GM18907 (cell line): ENCODE data around the gene CARD14.
"Not testable (repeated sequence)": the region's sequence is repeated elsewhere in the genome, so short reads cannot be mapped to it uniquely, and the experiment has no call there.

ENCODE experiments used
- ATAC-seq: cut with Tn5 transposase; IDR thresholded peaks from one replicate; pipeline ENCODE4 v1.9.1; 2021; ENCODE audit warnings: mild to moderate bottlenecking, moderate library complexity; ENCODE audit not compliant: unreplicated experiment

The CARD14 gene

DNA sequence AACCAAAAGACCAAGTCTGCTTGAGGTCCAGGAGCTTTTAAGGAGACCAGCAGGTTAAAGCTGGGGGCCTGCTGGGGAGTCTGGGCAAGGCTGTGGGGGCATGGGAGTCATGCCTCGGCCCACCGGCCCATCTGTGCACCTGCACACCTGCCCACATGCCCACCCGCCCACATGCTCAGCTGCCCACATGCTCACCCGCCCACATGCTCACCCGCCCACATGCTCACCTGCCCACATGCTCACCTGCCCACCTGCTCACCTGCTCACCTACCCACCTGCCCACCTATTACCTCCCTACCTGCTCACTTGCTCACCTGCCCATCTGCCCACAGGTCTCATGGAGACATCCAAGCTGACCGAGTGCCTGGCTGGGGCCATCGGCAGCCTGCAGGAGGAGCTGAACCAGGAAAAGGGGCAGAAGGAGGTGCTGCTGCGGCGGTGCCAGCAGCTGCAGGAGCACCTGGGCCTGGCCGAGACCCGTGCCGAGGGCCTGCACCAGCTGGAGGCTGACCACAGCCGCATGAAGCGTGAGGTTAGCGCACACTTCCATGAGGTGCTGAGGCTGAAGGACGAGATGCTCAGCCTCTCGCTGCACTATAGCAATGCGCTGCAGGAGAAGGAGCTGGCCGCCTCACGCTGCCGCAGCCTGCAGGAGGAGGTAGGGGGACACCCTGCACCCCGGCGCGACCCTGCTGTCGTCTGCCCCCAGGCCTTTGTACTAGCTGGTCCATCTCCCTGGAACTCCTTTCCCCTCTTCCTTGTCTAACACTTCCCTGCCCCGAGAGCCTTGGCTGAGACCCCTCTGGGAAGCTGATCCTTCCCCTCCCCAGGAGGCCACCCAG lies 14.0 kb downstream of the CARD14 start:
- no peak for ATAC-seq

GRCh38 chr17:80184423-80184714 lies 14.5 kb downstream of the CARD14 start:
- no peak for ATAC-seq

DNA sequence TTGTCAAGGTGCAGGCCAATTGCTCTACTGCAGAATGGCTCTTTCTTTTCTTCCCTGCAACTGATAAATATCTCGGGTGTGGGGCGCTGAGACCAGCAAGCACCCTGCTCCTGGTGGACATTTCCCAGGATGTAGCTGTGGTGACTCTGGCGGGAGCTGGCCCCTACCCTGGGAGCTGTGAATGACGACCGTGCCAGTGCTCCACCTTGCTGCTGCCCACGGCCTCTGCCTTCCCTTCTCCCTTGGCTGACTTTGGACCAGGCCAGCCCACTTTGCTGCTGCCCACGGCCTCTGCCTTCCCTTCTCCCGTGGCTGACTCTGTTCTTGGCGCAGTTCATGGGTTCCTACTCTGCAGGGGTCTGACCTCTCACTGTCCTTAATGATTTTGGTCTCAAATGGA lies 16.1 kb downstream of the CARD14 start:
- no peak for ATAC-seq

DNA sequence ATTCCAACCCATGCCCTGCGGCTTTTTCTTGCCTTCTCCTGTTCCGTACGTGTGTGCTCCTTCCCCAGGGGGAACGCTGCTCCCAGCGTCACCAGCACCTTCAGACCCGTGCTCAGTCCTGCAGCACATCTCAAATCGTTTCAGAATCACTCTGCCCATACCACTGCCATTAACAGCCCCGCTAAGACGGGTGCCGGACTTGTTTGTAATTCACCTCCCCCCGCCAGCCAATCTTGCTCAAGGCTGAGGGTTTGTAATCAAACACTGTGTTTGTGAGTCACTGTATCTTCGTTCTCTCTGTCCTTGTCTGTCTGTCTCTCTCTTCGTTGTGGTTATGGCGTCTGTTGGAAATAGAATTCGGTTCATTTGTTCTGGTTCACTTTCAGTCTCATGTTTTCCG lies 17.3 kb downstream of the CARD14 start:
- no peak for ATAC-seq

- ATAC-seq = no peak
Observed at GRCh38 chr17:80187515-80187941, 17.7 kb downstream of the CARD14 start.

DNA sequence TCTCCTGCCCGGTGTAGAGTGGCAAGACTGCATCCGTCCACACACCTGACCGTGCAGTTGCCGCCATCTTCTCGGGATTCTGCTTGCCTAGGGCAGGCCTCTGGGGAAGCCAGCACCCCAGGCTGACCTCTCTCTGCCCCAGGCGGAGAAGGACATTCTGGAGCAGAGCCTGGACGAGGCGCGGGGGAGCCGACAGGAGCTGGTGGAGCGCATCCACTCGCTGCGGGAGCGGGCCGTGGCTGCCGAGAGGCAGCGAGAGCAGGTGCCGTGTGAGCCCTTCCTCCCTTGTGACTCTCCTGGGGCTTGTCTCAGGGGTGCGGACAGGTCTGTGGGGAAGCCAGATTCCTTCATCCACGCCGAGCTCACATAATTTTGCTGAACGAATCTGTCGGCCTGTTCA lies 19.8 kb downstream of the CARD14 start:
- no peak for ATAC-seq

DNA sequence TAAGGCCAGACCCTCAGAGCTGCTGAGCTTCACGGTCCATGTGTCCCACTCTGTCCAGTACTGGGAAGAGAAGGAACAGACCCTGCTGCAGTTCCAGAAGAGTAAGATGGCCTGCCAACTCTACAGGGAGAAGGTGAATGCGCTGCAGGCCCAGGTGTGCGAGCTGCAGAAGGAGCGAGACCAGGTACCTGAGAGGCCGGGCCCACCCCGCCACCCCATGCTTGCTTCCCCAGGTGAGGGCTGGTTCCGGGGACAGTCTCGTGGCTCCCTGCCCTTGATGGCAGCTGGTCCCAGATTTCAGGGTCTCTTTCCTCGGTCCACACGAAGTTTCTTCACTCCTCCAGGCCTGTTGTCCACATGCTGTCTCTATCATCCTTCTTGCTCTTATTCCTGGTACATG lies 20.9 kb downstream of the CARD14 start:
- ATAC-seq = no peak

DNA sequence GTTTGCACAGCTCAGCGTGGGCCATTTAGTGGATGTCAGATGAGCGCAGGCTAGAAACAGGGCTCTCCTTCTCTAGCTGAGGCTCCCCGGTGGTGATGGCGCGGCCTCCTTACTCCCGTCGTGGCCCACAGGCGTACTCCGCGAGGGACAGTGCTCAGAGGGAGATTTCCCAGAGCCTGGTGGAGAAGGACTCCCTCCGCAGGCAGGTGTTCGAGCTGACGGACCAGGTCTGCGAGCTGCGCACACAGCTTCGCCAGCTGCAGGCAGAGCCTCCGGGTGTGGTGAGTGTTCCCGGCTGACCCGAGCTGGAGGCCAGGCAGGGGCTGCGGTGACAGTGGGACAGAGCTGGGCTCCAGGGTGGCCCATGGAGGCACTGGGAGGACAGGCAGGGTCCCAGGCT lies 21.4 kb downstream of the CARD14 start:
- no peak for ATAC-seq

DNA sequence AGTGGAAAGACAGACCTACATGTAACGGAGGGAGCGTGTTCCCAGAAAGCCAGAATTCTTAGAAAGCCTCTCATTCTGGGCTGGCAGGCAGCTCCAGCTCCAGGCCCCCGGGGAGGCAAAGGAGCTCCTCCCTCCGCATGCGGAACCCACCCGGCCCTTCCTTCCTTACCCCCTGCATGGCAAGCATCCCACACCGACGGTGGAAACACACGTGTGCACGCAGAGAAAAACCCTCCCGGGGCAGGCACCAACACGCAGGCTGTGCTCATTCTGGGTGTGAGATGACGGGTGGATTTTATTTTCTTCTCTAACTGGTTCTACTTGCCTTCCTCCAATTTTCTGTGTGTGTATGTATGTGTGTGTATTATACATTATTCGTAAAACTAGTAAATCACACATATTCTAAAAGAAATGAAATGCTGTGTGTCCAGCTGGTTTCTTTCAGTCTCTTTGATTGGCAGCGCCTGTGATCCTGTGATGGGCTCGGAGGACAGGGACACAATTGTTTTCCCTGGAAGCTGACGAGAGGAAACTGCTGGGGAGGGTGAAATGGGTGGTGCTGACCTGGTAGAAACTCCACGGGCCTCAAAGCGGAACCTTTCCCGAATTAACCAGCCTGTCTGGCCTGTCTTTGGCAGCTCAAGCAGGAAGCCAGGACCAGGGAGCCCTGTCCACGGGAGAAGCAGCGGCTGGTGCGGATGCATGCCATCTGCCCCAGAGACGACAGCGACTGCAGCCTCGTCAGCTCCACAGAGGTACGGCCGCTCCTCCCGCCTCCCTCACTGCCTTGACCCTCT lies 22.2 kb downstream of the CARD14 start:
- ATAC-seq = no peak

- ATAC-seq = no peak
Observed at GRCh38 chr17:80195141-80195540, 25.3 kb downstream of the CARD14 start.

DNA sequence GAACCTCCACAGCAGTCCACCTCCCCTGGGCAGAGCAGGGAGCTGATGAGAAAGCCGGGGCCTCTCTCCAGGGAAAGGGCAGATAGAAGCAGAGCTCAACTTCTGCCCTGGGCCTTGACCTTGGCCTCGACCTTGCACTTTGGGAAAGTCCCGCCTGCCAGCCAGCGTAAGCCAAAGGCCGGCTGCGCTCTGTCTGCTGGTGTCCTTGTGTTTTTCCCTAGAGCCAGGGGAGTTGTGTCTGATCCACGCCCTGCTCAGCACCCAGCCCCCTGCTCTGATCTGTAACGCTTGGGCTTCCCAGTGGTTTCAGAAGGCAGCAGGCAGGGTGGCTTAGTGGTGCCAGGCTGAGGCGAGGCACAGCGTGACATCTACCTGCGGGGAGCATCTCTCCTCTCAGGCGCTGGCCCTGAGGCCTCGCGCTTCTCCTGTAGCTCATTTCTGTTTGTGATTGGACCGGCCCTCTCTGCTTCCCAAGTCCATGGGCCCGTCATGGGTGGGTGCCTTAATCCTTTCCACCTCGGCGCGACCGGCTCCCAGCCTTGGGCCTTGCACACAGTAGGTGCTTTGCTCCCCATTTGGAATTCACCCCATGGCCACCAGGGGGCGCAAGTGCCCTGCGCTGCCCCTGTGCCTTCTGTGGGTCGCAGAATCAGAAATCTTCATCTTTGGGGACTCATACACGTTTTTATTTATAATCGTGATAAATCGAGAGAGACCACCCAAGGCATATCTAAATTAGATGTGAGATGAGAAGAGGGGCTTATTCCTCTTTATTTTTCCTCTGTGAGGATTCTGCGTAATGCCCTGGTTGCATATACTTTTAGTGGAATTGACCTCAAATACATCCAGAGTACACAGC lies 26.1 kb downstream of the CARD14 start:
- ATAC-seq = no peak

DNA sequence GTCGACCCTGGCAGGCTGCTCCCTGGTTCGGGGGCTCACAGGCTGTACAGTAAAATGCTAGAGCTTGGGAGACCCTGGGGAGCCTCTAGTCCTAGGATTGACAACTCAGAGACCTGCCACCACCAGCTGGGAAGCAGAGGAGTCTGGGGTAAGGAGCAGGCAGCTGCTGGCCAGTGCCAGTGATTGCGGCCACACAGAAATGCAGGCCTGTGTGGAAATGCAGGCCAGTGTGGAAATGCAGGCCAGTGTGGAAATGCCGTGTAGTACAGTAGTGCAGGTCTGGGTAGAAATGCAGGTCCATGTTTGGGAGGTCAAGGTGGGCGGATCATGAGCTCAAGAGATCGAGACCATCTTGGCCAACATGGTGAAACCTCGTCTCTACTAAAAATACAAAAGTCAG lies 26.8 kb downstream of the CARD14 start:
- ATAC-seq = no peak

DNA sequence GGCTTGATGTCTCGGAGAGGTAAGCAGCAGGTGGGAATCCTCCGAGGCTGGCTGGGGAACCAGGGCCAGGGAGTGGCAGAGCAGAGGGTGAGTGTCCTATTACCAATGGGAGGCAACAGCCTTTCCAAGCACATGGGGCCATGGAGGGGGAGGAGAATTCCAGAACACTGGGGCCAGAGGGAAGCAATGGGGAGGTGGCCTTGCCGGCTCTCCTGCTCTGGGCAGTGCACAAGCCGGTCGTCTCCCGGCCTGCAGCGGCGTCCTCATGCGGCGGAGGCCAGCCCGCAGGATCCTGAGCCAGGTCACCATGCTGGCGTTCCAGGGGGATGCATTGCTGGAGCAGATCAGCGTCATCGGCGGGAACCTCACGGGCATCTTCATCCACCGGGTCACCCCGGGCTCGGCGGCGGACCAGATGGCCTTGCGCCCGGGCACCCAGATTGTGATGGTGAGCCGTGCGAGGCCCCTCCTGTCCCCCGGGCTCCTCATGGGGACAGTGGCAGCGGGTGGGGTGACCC lies 28.4 kb downstream of the CARD14 start:
- no peak for ATAC-seq

DNA sequence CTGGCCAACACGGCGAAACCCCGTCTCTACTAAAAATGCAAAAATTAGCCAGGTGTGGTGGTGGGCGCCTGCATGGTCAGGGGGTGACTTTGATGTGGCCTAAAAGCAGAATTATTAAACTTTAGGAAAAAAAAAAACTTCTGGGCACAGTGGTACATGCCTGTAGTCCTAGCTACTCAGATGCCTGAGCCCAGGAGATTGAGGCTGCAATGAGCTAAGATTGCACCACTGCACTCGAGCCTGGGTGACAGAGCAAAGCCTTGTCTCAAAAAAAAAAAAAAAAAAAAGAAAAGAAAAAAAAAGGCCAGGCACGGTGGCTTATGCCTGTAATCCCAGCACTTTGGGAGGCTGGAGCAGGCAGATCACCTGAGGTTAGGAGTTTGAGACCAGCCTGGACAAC lies 29.5 kb downstream of the CARD14 start:
- ATAC-seq = not testable (repeated sequence)

DNA sequence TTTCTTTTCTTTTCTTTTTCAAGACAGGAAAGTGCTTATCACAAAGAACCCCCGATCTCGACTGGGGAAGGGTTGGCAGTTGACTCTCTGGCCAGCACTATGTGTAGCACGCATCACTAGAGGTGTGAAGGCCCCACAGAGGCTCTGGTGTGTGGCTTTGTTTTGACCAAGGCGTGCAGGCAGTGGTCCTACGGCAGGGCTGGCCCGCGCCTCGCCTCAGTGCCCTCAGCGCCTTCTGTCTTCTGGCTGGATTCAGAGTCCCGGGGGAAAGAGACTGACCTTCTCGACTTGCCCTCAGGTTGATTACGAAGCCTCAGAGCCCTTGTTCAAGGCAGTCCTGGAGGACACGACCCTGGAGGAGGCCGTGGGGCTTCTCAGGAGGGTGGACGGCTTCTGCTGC lies 31.6 kb downstream of the CARD14 start:
- ATAC-seq = no peak

DNA sequence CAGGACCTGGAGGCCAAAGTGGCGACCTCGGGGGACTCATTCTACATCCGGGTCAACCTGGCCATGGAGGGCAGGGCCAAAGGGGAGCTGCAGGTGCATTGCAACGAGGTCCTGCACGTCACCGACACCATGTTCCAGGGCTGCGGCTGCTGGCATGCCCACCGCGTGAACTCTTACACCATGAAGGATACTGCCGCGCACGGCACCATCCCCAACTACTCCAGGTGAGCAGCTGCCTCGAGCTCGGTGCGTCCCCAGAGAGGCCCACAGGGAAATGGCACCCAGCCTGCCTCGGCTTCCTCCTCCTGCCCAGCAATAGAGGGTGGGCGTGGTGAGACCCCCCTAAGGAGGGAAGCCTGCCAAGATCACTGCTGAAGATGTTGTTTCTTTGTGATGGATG lies 32.4 kb downstream of the CARD14 start:
- no peak for ATAC-seq

DNA sequence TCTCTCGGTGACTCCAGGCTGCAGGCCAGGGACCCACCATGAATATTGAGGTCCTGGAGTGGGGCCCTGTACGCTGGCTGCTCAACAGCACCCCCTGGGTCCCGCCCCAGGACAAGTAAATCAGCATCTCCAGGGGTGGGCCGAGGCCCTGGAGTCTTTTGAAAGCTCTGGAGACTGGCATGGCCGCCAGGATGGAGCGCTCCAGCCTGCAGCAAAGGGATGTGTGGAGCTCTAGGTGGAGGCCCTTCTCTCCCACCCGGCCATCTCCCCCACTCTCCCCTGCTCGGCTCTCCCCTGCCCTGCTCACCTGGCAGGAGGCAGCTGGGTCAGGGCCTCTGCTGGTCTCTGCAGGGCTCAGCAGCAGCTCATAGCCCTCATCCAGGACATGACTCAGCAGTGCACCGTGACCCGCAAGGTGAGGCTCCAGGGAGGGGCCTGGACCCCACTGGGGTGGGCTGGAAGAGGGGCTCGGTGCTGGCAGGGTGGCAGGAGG lies 33.7 kb downstream of the CARD14 start:
- ATAC-seq = no peak

GRCh38 chr17:80204626-80205468 lies 35.0 kb downstream of the CARD14 start:
- no peak for ATAC-seq

- ATAC-seq = no peak
Observed at GRCh38 chr17:80205811-80206210, 36.0 kb downstream of the CARD14 start.

DNA sequence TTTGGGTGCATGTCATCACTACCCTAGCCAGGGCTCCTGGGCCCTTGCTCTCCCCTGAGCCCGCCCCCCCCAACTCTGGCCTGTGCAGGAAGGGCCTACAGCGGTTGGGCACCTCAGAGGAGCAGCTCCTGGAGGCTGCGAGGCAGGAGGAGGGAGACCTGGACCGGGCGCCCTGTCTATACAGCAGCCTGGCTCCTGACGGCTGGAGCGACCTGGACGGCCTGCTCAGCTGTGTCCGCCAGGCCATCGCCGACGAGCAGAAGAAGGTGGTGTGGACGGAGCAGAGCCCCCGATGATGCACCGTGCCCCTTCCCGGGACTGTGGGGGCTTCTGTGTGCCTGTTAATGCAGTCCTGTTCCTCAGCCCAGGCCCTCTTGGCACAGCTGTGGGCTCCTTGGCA lies 38.2 kb downstream of the CARD14 start:
- ATAC-seq = no peak
